ENCODE measurements around the gene PACRG.

PACRG gene

GRCh38 chr6:163200694-163201093 is 472.9 kb downstream of the PACRG start:
- no peak for DNase-seq (ENCODE audit: low spot score)

- DNase-seq (ENCODE audit: low spot score) = no peak
Measured at GRCh38 chr6:163201855-163202254, 474.1 kb downstream of the PACRG start.

- DNase-seq (ENCODE audit: low spot score) = no peak
Measured at GRCh38 chr6:163206196-163206595, 478.4 kb downstream of the PACRG start.

GRCh38 chr6:163207431-163208383 is 479.9 kb downstream of the PACRG start:
- no peak for DNase-seq (ENCODE audit: low spot score)

- DNase-seq (ENCODE audit: low spot score) = no peak
Measured at GRCh38 chr6:163209005-163209404, 481.2 kb downstream of the PACRG start.

GRCh38 chr6:163212123-163212522 is 484.3 kb downstream of the PACRG start:
- no peak for DNase-seq (ENCODE audit: low spot score)

GRCh38 chr6:163214259-163214658 is 486.5 kb downstream of the PACRG start:
- DNase-seq (ENCODE audit: low spot score) = no peak

- no peak for DNase-seq (ENCODE audit: low spot score)
Measured at GRCh38 chr6:163218361-163218894, 490.7 kb downstream of the PACRG start.

- no peak for DNase-seq (ENCODE audit: low spot score)
Measured at GRCh38 chr6:163226181-163226835, 498.5 kb downstream of the PACRG start.

GRCh38 chr6:163226836-163227485 is 499.2 kb downstream of the PACRG start:
- DNase-seq (ENCODE audit: low spot score) = peak; percentile 0

GRCh38 chr6:163228041-163228440 is 500.3 kb downstream of the PACRG start:
- DNase-seq (ENCODE audit: low spot score) = no peak

GRCh38 chr6:163229050-163229449 is 501.3 kb downstream of the PACRG start:
- DNase-seq (ENCODE audit: low spot score) = no peak

- DNase-seq (ENCODE audit: low spot score) = no peak
Measured at GRCh38 chr6:163230901-163231300, 503.1 kb downstream of the PACRG start.

- no peak for DNase-seq (ENCODE audit: low spot score)
Measured at GRCh38 chr6:163231356-163232014, 503.7 kb downstream of the PACRG start.

GRCh38 chr6:163232015-163232523 is 504.3 kb downstream of the PACRG start:
- no peak for DNase-seq (ENCODE audit: low spot score)

GRCh38 chr6:163232649-163233048 is 504.9 kb downstream of the PACRG start:
- DNase-seq (ENCODE audit: low spot score) = no peak

GRCh38 chr6:163237110-163237509 is 509.3 kb downstream of the PACRG start:
- DNase-seq (ENCODE audit: low spot score) = no peak

- no peak for DNase-seq (ENCODE audit: low spot score)
Measured at GRCh38 chr6:163239572-163240340, 512.0 kb downstream of the PACRG start.

- DNase-seq (ENCODE audit: low spot score) = no peak
Measured at GRCh38 chr6:163240556-163240955, 512.8 kb downstream of the PACRG start.

GRCh38 chr6:163241683-163242082 is 513.9 kb downstream of the PACRG start:
- DNase-seq (ENCODE audit: low spot score) = no peak

GRCh38 chr6:163243083-163243482 is 515.3 kb downstream of the PACRG start:
- DNase-seq (ENCODE audit: low spot score) = no peak

All from SW480 (cell line).